ENCODE results near the gene CAMK1G. TPM values are rescaled to one million over a fixed set of nuclear protein-coding genes. Genes with fewer than 3 reads are reported as not detected.

Gene CAMK1G
- total RNA-seq, 2 donors from 2014 or later: 0.55 to 2.1 TPM

GRCh38 chr1:209552406-209553264 is 30.9 kb upstream of the CAMK1G start:
- Histone ChIP-seq H3K36me3 (ENCODE audit: control insufficient read depth, insufficient read depth, low read length) (no peaks in the 10 kb centered on the region), H3K27ac (ENCODE audit: low read depth, low read length) (no peak overlapping the region), H3K4me3 (ENCODE audit: low read length) (no peak overlapping the region), H3K27me3 (ENCODE audit: control insufficient read depth, insufficient read depth, low read length, poor library complexity, severe bottlenecking) (no peaks in the 10 kb centered on the region), H3K4me1 (ENCODE audit: control insufficient read depth, insufficient read depth, low read length) (no peaks in the 10 kb centered on the region), H3K9me3 (ENCODE audit: control insufficient read depth, low read length) (no peaks in the 10 kb centered on the region), H3K9ac (ENCODE audit: extremely low read depth, low read length, poor library complexity, severe bottlenecking) (no peak overlapping the region)
- Mint-ChIP-seq H3K9me3 (no peaks in the 10 kb centered on the region), H3K27me3 (ENCODE audit: insufficient read depth) (no peaks in the 10 kb centered on the region), H3K4me1 (peaks cover 19% of the 10 kb centered on the region), H3K36me3 (ENCODE audit: low read depth) (no peaks in the 10 kb centered on the region), H3K27ac (no peak overlapping the region), H3K4me3 (no peak overlapping the region)
- TF ChIP-seq CTCF (conservative IDR thresholded peaks at IDR 0.05): no peak
- 56 to 69% methylated on average over 3 to 5 of the region's 5 CpGs for WGBS, 2 experiments (ENCODE audit: insufficient coverage in 1 of 2, insufficient read length in 1 of 2)
- no peak for DNase-seq

DNA sequence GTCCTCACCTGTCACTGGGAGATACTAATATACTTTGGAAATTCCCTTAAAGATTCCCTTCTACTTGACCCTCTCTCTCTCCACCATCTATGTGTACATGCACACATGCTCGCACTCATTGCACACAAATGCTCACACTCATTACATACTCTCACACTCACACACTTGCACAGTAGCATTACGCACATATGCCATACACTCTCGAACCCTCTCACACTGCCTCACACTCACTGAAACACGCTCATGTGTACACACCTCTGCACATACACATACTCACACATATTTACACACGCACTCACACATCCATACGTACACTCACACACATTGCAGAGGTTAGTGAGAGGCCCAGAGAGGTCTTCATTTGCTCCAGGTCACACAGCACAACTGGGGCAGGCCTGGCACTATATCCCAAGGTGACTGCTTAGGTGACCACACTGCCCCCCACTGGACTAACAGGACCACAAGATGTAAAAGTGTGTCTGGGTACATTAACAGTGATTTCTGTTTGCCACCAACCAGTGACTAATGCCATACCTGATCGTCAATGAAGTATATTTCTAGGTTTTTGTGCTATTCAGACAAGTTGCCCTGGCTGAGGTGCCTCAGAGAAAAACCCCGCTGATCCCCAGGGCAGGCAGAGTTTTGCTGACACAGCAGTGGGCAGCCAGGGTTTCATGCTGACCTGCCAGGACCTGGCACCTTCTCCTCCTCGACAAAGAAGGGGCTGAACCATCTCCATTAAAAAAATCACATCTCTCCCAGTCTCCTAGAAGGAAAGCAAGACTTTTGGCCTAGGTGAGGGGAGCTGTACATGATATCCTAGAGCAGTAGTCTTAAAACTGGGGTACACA is 28.5 kb upstream of the CAMK1G start:
- H3K27ac Mint-ChIP-seq: no peak overlapping the region
- 95% methylated on average over 2 to 9 of the region's 9 CpGs for WGBS, 2 experiments (ENCODE audit: insufficient coverage in 1 of 2, insufficient read length in 1 of 2)
- TF ChIP-seq CTCF (conservative IDR thresholded peaks at IDR 0.05): peak; percentile 53

GRCh38 chr1:209556162-209556690 is 27.3 kb upstream of the CAMK1G start:
- no peak for TF ChIP-seq CTCF (conservative IDR thresholded peaks at IDR 0.05)
- Histone ChIP-seq H3K4me1 (ENCODE audit: control insufficient read depth, insufficient read depth, low read length) (no peaks in the 10 kb centered on the region), H3K9me3 (ENCODE audit: control insufficient read depth, low read length) (no peaks in the 10 kb centered on the region), H3K36me3 (ENCODE audit: control insufficient read depth, insufficient read depth, low read length) (no peaks in the 10 kb centered on the region), H3K27ac (ENCODE audit: low read depth, low read length) (no peak overlapping the region), H3K4me3 (ENCODE audit: low read length) (no peak overlapping the region), H3K27me3 (ENCODE audit: control insufficient read depth, insufficient read depth, low read length, poor library complexity, severe bottlenecking) (no peaks in the 10 kb centered on the region), H3K9ac (ENCODE audit: extremely low read depth, low read length, poor library complexity, severe bottlenecking) (no peak overlapping the region)
- no peak for DNase-seq
- Mint-ChIP-seq H3K9me3 (no peaks in the 10 kb centered on the region), H3K27ac (peak overlapping the region; percentile 8), H3K4me1 (peaks cover 16% of the 10 kb centered on the region), H3K4me3 (no peak overlapping the region), H3K27me3 (ENCODE audit: insufficient read depth) (no peaks in the 10 kb centered on the region), H3K36me3 (ENCODE audit: low read depth) (no peaks in the 10 kb centered on the region)
- WGBS, 2 experiments (ENCODE audit: insufficient coverage in 1 of 2, insufficient read length in 1 of 2): 60 to 83% methylated on average over 1 of the region's 1 CpG

More for the DNA sequence above, 28.5 kb upstream of the CAMK1G start:
- Histone ChIP-seq H3K9me3 (ENCODE audit: control insufficient read depth, low read length) (no peaks in the 10 kb centered on the region), H3K9ac (ENCODE audit: extremely low read depth, low read length, poor library complexity, severe bottlenecking) (no peak overlapping the region), H3K27me3 (ENCODE audit: control insufficient read depth, insufficient read depth, low read length, poor library complexity, severe bottlenecking) (no peaks in the 10 kb centered on the region), H3K4me1 (ENCODE audit: control insufficient read depth, insufficient read depth, low read length) (no peaks in the 10 kb centered on the region), H3K27ac (ENCODE audit: low read depth, low read length) (no peak overlapping the region), H3K4me3 (ENCODE audit: low read length) (no peak overlapping the region), H3K36me3 (ENCODE audit: control insufficient read depth, insufficient read depth, low read length) (no peaks in the 10 kb centered on the region)
- Mint-ChIP-seq H3K4me3 (no peak overlapping the region), H3K4me1 (peaks cover 8% of the 10 kb centered on the region), H3K36me3 (ENCODE audit: low read depth) (no peaks in the 10 kb centered on the region), H3K27me3 (ENCODE audit: insufficient read depth) (no peaks in the 10 kb centered on the region), H3K9me3 (no peaks in the 10 kb centered on the region)
- DNase-seq: no peak
